GM20000 (cell line): Measurements from ENCODE around the gene MR1.
A peak's percentile ranks its signal among the peaks of the same experiment; 100 is the strongest.

Experiments
- DNase-seq: peaks from one replicate; pipeline ENCODE4 v3.0.0; 2012; ENCODE audit warnings: low spot score
- CTCF ChIP-seq: IDR thresholded peaks from 2 replicates; pipeline ENCODE4 v1.5.1; 2012; ENCODE audit warnings: mild to moderate bottlenecking, control low read depth; ENCODE audit errors: extremely low read depth, missing control alignments

The MR1 gene

DNA sequence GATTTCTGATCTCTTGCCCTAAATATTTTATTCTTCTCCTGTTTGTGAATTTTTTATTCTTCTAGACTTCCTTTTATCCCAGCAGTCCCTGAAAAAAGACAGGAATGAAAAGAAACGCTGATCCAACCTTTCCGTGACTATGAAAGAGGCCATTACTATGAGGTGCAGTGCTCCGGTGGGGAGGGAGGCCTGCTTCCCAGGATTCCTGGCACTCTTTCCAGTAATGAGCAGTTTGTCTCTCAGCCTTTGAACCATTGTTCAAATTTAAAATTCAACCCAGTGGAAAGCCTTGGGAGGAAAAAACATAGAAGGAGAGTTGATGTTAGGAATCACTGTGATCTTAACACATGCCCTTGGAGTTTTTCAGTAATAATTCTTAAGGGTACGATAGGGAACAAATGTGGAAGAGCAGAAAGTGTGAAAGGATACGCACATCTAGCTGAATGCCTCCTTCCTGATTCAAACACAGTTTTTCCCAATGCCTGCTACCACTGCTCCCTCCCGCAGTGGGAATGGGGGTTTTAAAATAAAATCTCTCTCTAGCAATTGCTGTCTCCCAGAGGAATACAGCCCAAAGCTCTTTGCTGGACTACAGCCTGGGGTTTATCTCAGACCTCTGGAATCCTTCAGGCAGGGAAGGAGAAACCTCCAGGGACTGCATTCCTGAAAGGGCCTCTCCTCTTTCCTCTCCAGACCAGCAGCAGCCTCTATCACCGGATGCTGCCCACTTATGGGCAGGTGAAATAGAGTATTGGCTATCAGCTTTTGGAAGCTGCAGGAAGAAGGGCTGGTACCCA is 60.8 kb downstream of the MR1 start:
- DNase-seq, result no peak
- no peak for TF ChIP-seq CTCF

GRCh38 chr1:181095260-181095659 is 61.5 kb downstream of the MR1 start:
- TF ChIP-seq CTCF, result no peak
- no peak for DNase-seq

- DNase-seq, result no peak
Observed at GRCh38 chr1:181095763-181096184, 62.0 kb downstream of the MR1 start.

GRCh38 chr1:181097242-181097641 is 63.5 kb downstream of the MR1 start:
- TF ChIP-seq CTCF, result no peak
- no peak for DNase-seq

More at GRCh38 chr1:181095763-181096184, 62.0 kb downstream of the MR1 start:
- TF ChIP-seq CTCF, result no peak

- no peak for TF ChIP-seq CTCF
Observed at GRCh38 chr1:181099152-181100014, 65.6 kb downstream of the MR1 start.

GRCh38 chr1:181100015-181100905 is 66.5 kb downstream of the MR1 start:
- no peak for TF ChIP-seq CTCF

More at GRCh38 chr1:181099152-181100014, 65.6 kb downstream of the MR1 start:
- DNase-seq, result peak; percentile 65

More at GRCh38 chr1:181100015-181100905, 66.5 kb downstream of the MR1 start:
- DNase-seq, result peak; percentile 48
